Measurements from ENCODE around the gene CCDC181.
A peak's percentile ranks its signal among the peaks of the same experiment; 100 is the strongest.
"Not testable (repeated sequence)": the region's sequence is repeated elsewhere in the genome, so short reads cannot be mapped to it uniquely, and the experiment has no call there.

The CCDC181 gene

GRCh38 chr1:169402578-169402977 lies 24.7 kb downstream of the CCDC181 start:
- not testable (repeated sequence) for DNase-seq (ENCODE audit: low read depth in 2 of 2)

- DNase-seq (ENCODE audit: low read depth in 2 of 2): peak; percentile 22 to 23
Observed at GRCh38 chr1:169395955-169396354, 31.3 kb downstream of the CCDC181 start.

GRCh38 chr1:169392406-169392805 lies 34.9 kb downstream of the CCDC181 start:
- DNase-seq (ENCODE audit: low read depth in 2 of 2): no peak

GRCh38 chr1:169390303-169390702 lies 37.0 kb downstream of the CCDC181 start:
- DNase-seq (ENCODE audit: low read depth in 2 of 2): no peak

- DNase-seq (ENCODE audit: low read depth in 2 of 2): no peak
Observed at GRCh38 chr1:169387399-169387798, 39.9 kb downstream of the CCDC181 start.

GRCh38 chr1:169383449-169383848 lies 43.8 kb downstream of the CCDC181 start:
- no peak for DNase-seq (ENCODE audit: low read depth in 2 of 2)

- no peak for DNase-seq (ENCODE audit: low read depth in 2 of 2)
Observed at GRCh38 chr1:169381162-169381561, 46.1 kb downstream of the CCDC181 start.

- no peak for DNase-seq (ENCODE audit: low read depth in 2 of 2)
Observed at GRCh38 chr1:169371404-169371803, 55.9 kb downstream of the CCDC181 start.

- no peak for DNase-seq (ENCODE audit: low read depth in 2 of 2)
Observed at GRCh38 chr1:169368406-169368769, 58.9 kb downstream of the CCDC181 start.

- peak; percentile 90 to 92 for DNase-seq (ENCODE audit: low read depth in 2 of 2)
Observed at GRCh38 chr1:169367686-169368405, 59.4 kb downstream of the CCDC181 start, which contains the start of the genes BLZF1 and NME7. TSS of gene BLZF1 (plus strand) at chr1:169368195. CDS start at chr1:169369523, 1,328 bp downstream. TSS of gene NME7 (minus strand) at chr1:169367797. CDS start at chr1:169367710, 87 bp downstream.

- DNase-seq (ENCODE audit: low read depth in 2 of 2): no peak
Observed at GRCh38 chr1:169367096-169367685, 60.1 kb downstream of the CCDC181 start.

- DNase-seq (ENCODE audit: low read depth in 2 of 2): no peak
Observed at GRCh38 chr1:169364948-169365347, 62.3 kb downstream of the CCDC181 start.

- peak; percentile 79 to 82 for DNase-seq (ENCODE audit: low read depth in 2 of 2)
Observed at GRCh38 chr1:169363046-169363730, 64.1 kb downstream of the CCDC181 start.

- DNase-seq (ENCODE audit: low read depth in 2 of 2): no peak
Observed at GRCh38 chr1:169361281-169361680, 66.0 kb downstream of the CCDC181 start.

- no peak for DNase-seq (ENCODE audit: low read depth in 2 of 2)
Observed at GRCh38 chr1:169360415-169360814, 66.9 kb downstream of the CCDC181 start.

GRCh38 chr1:169348383-169349036 lies 78.8 kb downstream of the CCDC181 start:
- DNase-seq (ENCODE audit: low read depth in 2 of 2): peak; percentile 24 to 26

GRCh38 chr1:169347688-169348382 lies 79.4 kb downstream of the CCDC181 start:
- DNase-seq (ENCODE audit: low read depth in 2 of 2): no peak

- DNase-seq (ENCODE audit: low read depth in 2 of 2): no peak
Observed at GRCh38 chr1:169346036-169346589, 81.2 kb downstream of the CCDC181 start.

- DNase-seq (ENCODE audit: low read depth in 2 of 2): no peak
Observed at GRCh38 chr1:169345511-169345910, 81.8 kb downstream of the CCDC181 start.

Measured in fibroblast of skin of left quadriceps (primary cell).